Activated B cell treated with CpG ODN at 0.5 μM for 24 hours (primary cell): ENCODE data around the gene VASH1. TPM values are rescaled to one million over a fixed set of nuclear protein-coding genes. Genes with fewer than 3 reads are reported as not detected.

Experiments used
- ATAC-seq: fragments of 200-7000 bp; cut with Tn5 transposase; one replicate; pipeline ENCODE4 v1.10.0; 2021; ENCODE audit warnings: low read depth, mild to moderate bottlenecking, moderate library complexity
- CTCF ChIA-PET: fragments of 350-600 bp; sonication (Branson Sonifier 250); formaldehyde crosslinking; loops from one replicate; lab custom pipeline; 2021; ENCODE audit warnings: antibody characterized with exemption; lab: Charles Lee
- POLR2A ChIA-PET: fragments of 350-600 bp; sonication (Branson Sonifier 250); formaldehyde crosslinking; loops from one replicate; lab custom pipeline; 2021; ENCODE audit warnings: antibody characterized with exemption; lab: Charles Lee
- DNase-seq: peaks from one replicate; pipeline ENCODE4 v3.0.0; 2022
- H3K27ac Mint-ChIP-seq: one replicate; pipeline ENCODE4 v1.8.0; 2020; ENCODE audit warnings: mixed read lengths
- H3K27me3 Mint-ChIP-seq: one replicate; pipeline ENCODE4 v1.8.0; 2021; ENCODE audit warnings: mixed read lengths
- H3K36me3 Mint-ChIP-seq: one replicate; pipeline ENCODE4 v1.8.0; 2021; ENCODE audit warnings: low read depth, mixed read lengths
- H3K4me1 Mint-ChIP-seq: one replicate; pipeline ENCODE4 v1.8.0; 2021; ENCODE audit warnings: mixed read lengths
- H3K4me3 Mint-ChIP-seq: one replicate; pipeline ENCODE4 v1.8.0; 2020; ENCODE audit warnings: mild to moderate bottlenecking, mixed read lengths
- H3K9me3 Mint-ChIP-seq: one replicate; pipeline ENCODE4 v1.8.0; 2020; ENCODE audit warnings: mixed read lengths
- intact Hi-C: fragments of 100-400 bp; cut with micrococcal nuclease; formaldehyde crosslinking; loops from one replicate; pipeline ENCODE4 v1.15.1; 2024
- total RNA-seq: library from RNA; stranded (reverse); gene quantifications from 2 replicates; pipeline ENCODE4 v1.2.3, GENCODE V29; 2022
- TF ChIP-seq, protein P1 (sequence below): fragments of 200-600 bp; IDR thresholded peaks from one replicate; pipeline ENCODE4 v1.8.0; 2022; ENCODE audit warnings: antibody characterized with exemption, mild to moderate bottlenecking

Gene VASH1
- total RNA-seq, 1 donor from 2014 or later = 1.0 TPM

DNA sequence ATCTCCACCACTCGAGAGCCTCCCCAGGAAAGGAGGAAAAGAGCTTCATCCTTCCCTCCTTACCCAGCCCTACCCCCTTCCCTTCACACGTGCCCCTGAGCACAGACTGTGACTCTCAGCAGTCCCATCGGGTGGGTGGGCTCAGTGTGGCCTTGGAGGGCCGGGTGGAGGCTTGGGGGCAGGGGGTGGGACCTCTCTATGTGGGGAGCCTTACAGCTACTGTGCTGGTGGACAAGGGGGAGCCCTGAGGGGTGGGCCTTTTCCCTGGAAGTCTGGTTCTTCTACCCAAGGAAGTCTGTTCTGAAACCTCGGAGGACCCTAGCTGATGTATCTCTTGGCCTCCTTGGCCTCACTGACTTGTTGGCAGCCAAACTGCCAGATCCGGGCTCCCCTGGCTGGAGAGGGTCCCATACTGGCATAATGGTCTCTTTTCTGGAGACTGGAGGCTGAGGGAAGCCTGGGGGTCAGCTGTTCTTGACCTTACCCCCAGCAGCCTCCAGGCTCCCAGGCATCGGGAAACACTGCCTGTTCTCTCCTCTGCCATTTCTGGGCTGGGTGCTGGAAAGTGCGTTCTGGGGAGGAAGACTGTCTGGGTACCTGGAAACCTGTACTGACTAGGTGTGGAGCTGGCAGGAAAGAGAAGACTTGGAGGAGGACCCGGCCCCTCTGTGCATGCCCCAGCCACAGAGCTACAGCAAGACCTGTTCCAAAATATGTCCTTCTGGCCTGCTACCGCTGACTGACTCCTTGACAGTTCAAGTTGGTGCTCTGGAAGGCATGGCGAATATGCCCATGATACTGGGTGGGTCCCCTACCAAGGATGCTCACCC, 7.6 kb downstream of the VASH1 start:
- Mint-ChIP-seq H3K36me3 (no peaks in the 10 kb centered on the region), H3K4me3 (no peak overlapping the region), H3K27me3 (peaks cover 18% of the 10 kb centered on the region), H3K9me3 (no peaks in the 10 kb centered on the region), H3K27ac (peak overlapping the region; percentile 56), H3K4me1 (peaks cover 18% of the 10 kb centered on the region)
- no peak for DNase-seq
- ATAC-seq = peak; percentile 13
- CTCF ChIA-PET = no interaction called here
- POLR2A ChIA-PET = interaction anchor here (1.2 kb wide), 1 partner anchor 44 kb away, joined by 5 read pairs; the partner anchor contains the start of gene ANGEL1
- TF ChIP-seq, protein P1, sequence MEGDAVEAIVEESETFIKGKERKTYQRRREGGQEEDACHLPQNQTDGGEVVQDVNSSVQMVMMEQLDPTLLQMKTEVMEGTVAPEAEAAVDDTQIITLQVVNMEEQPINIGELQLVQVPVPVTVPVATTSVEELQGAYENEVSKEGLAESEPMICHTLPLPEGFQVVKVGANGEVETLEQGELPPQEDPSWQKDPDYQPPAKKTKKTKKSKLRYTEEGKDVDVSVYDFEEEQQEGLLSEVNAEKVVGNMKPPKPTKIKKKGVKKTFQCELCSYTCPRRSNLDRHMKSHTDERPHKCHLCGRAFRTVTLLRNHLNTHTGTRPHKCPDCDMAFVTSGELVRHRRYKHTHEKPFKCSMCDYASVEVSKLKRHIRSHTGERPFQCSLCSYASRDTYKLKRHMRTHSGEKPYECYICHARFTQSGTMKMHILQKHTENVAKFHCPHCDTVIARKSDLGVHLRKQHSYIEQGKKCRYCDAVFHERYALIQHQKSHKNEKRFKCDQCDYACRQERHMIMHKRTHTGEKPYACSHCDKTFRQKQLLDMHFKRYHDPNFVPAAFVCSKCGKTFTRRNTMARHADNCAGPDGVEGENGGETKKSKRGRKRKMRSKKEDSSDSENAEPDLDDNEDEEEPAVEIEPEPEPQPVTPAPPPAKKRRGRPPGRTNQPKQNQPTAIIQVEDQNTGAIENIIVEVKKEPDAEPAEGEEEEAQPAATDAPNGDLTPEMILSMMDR = no peak
- intact Hi-C loops = no loop called here

- DNase-seq = no peak
- Mint-ChIP-seq H3K4me1 (peaks cover 18% of the 10 kb centered on the region), H3K27ac (no peak overlapping the region), H3K4me3 (no peak overlapping the region), H3K27me3 (peaks cover 18% of the 10 kb centered on the region), H3K36me3 (no peaks in the 10 kb centered on the region), H3K9me3 (no peaks in the 10 kb centered on the region)
- POLR2A ChIA-PET = no interaction called here
- TF ChIP-seq, protein P1 = no peak
- CTCF ChIA-PET = no interaction called here
- ATAC-seq = no peak
- intact Hi-C loops = no loop called here
Measured at GRCh38 chr14:76769636-76770292, 8.5 kb downstream of the VASH1 start.

DNA sequence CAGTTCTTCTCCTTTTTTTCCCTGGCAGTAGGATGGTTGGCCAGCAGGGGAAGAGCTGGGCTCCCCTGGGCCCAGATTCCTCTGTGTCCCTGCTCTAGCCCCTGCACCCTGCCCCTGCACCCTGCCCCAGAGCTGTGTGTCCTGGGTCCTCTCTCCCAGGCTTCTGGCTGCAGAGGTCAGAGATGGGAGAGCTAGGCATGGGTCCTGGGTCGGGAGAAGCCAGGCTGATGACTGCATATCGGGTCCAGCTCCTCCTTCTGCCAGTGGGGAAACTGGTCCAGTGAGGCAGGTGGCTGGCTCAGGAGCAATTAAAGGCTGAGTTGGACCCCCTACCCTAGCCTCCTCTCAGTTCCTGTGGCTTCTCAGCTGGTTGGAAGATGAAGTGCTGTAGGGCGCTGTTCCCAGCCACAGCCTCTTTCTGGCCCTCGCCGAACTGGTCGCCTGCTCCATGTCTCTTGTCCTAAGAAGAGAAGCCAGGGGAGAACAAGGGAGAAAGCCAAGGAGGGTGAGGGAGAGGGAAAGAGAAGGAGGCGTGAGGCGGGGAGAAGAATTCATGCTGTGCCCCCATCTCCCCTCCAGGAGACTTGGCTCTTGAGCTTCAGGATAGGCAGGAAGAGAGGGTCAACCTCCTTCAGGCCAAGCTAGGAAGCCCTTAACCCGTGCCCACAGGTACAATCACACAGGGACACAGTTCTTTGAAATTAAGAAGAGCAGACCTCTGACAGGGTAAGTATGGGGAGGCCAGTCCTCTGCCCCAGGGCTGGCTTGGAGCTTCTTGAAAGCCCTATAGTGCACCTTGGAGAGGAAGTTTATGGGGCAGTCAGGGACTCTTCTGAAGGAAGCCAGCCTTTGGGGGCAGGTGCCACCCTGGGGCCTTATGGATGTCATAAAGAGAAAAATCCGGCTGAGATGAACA, 9.5 kb downstream of the VASH1 start:
- H3K27me3 Mint-ChIP-seq = peaks cover 13% of the 10 kb centered on the region
- ChIA-PET CTCF (interaction anchor here (1.5 kb wide), 1 partner anchor 61 kb away, joined by 4 read pairs; no protein-coding TSS in a partner anchor), POLR2A (no interaction called here)
- ATAC-seq (no peak), DNase-seq (no peak)
- no peak overlapping the region for H3K27ac Mint-ChIP-seq
- intact Hi-C loops = no loop called here
- no peak overlapping the region for H3K4me3 Mint-ChIP-seq
- no peaks in the 10 kb centered on the region for H3K36me3 Mint-ChIP-seq
- H3K9me3 Mint-ChIP-seq = no peaks in the 10 kb centered on the region
- TF ChIP-seq, protein P1 = no peak
- H3K4me1 Mint-ChIP-seq = peaks cover 18% of the 10 kb centered on the region

DNA sequence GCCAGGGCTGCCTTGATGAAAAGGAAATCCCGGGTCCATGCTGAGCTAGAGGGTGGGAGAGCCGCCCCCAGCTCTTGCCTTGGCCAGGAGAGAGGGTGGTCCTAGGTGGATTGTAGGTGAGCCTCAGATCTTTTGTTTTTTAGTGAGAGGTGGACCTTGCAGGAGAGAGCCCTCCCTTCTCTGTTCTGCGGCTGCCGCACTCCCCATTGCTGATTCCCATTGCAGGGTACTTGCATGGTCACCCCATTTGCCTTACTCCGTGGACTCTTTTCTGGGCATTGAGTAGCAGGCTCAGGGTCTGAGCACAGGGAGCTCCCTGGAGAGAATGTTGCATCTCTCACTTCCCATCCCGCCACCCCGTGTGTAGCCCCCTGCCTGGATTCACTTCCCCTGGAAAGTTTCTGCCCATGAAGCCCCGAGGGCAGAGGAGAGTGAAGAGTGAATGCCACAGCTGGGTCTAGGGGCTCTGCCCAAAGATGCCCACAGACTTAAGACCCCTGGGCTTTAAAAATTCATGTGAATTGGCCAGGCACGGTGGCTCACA, 10.2 kb downstream of the VASH1 start:
- intact Hi-C loops = no loop called here
- CTCF ChIA-PET = interaction anchor here (1.2 to 1.5 kb wide), 2 partner anchors 13 to 62 kb away, joined by 3 to 4 read pairs; no protein-coding TSS in a partner anchor
- Mint-ChIP-seq H3K36me3 (no peaks in the 10 kb centered on the region), H3K4me3 (no peak overlapping the region), H3K4me1 (peaks cover 18% of the 10 kb centered on the region), H3K9me3 (no peaks in the 10 kb centered on the region), H3K27ac (no peak overlapping the region), H3K27me3 (peaks cover 12% of the 10 kb centered on the region)
- no peak for ATAC-seq
- TF ChIP-seq, protein P1 = no peak
- no peak for DNase-seq
- POLR2A ChIA-PET = no interaction called here
